Lower leg skin (tissue), 3 donors: ENCODE results near the gene ANO1.

Experiments used
- CTCF ChIP-seq, 3 donors: fragments of 450-650 bp; IDR thresholded peaks; one replicate each; pipeline ENCODE4 v1.5.1; 2016; ENCODE audit warnings: antibody characterized with exemption in 3 of 3, mild to moderate bottlenecking in 3 of 3, moderate library complexity in 2 of 3
- POLR2A ChIP-seq, 2 donors: fragments of 450-650 bp; IDR thresholded peaks; one replicate each; pipeline ENCODE4 v1.6.1; 2016 to 2017; ENCODE audit warnings: antibody characterized with exemption in 2 of 2, mild to moderate bottlenecking in 1 of 2, moderate library complexity in 1 of 2

GRCh38 chr11:70201882-70202861 is 124.1 kb downstream of the ANO1 start:
- no peak for TF ChIP-seq CTCF (IDR thresholded peaks at IDR 0.05)
- TF ChIP-seq POLR2A (IDR thresholded peaks at IDR 0.05), result no peak
